Neutrophil (primary cell): ENCODE measurements around the gene SH2D2A.

Experiments used
- H3K27ac ChIP-seq: fragments of 200-600 bp; sonication (generic); 2 replicates; pipeline ENCODE4 v1.5.1; 2016; ENCODE audit warnings: mild to moderate bottlenecking, moderate library complexity
- H3K27me3 ChIP-seq: fragments of 200-600 bp; sonication (generic); 2 replicates; pipeline ENCODE4 v1.6.0; 2016; ENCODE audit warnings: mild to moderate bottlenecking
- H3K36me3 ChIP-seq: fragments of 200-600 bp; sonication (generic); 2 replicates; pipeline ENCODE4 v1.5.1; 2017
- H3K4me1 ChIP-seq, 2 experiments: fragments of 200-600 bp in 1 of 2; sonication (generic) in 1 of 2; 1 replicate in 1 of 2; 2 replicates in 1 of 2; pipeline versions ENCODE4 v1.5.1 to v1.6.1; 2013 to 2016; ENCODE audit warnings: low read depth in 1 of 2, low read length in 1 of 2, mild to moderate bottlenecking in 1 of 2, moderate library complexity in 1 of 2; ENCODE audit not compliant: control insufficient read depth in 1 of 2, insufficient read depth in 1 of 2
- H3K4me3 ChIP-seq, 2 experiments: fragments of 200-600 bp in 1 of 2; sonication (generic) in 1 of 2; 1 replicate in 1 of 2; 2 replicates in 1 of 2; pipeline ENCODE4 v1.5.1; 2013 to 2016; ENCODE audit warnings: low read depth in 1 of 2, low read length in 1 of 2, mild to moderate bottlenecking in 1 of 2, moderate library complexity in 1 of 2
- H3K9me3 ChIP-seq: fragments of 200-600 bp; sonication (generic); 2 replicates; pipeline ENCODE4 v1.5.1; 2016
- CTCF ChIP-seq: fragments of 200-600 bp; sonication (generic); IDR thresholded peaks from 2 replicates; pipeline ENCODE4 v1.5.1; 2016; ENCODE audit warnings: antibody characterized with exemption

Gene SH2D2A

GRCh38 chr1:156844102-156844501 lies 27.5 kb upstream of the SH2D2A start:
- no peak for TF ChIP-seq CTCF
- H3K4me3 ChIP-seq = no peak overlapping the region
- no peak overlapping the region for H3K27ac ChIP-seq
- peaks cover 0 to 4% of the 10 kb centered on the region in 2 experiments for H3K4me1 ChIP-seq
- no peaks in the 10 kb centered on the region for H3K9me3 ChIP-seq
- no peaks in the 10 kb centered on the region for H3K36me3 ChIP-seq
- peaks cover 100% of the 10 kb centered on the region for H3K27me3 ChIP-seq

- TF ChIP-seq CTCF = no peak
- no peaks in the 10 kb centered on the region for H3K36me3 ChIP-seq
- H3K4me3 ChIP-seq = no peak overlapping the region
- no peaks in the 10 kb centered on the region for H3K9me3 ChIP-seq
- H3K27ac ChIP-seq = no peak overlapping the region
- H3K4me1 ChIP-seq = peaks cover 0 to 4% of the 10 kb centered on the region in 2 experiments
- peaks cover 98% of the 10 kb centered on the region for H3K27me3 ChIP-seq
Observed at GRCh38 chr1:156842618-156843300, 26.1 kb upstream of the SH2D2A start.

GRCh38 chr1:156841295-156841855 lies 24.7 kb upstream of the SH2D2A start:
- Histone ChIP-seq H3K4me1 (peaks cover 0 to 4% of the 10 kb centered on the region in 2 experiments), H3K4me3 (no peak overlapping the region), H3K36me3 (no peaks in the 10 kb centered on the region), H3K27ac (no peak overlapping the region), H3K27me3 (peaks cover 98% of the 10 kb centered on the region), H3K9me3 (no peaks in the 10 kb centered on the region)
- TF ChIP-seq CTCF = no peak

- Histone ChIP-seq H3K4me3 (no peak overlapping the region), H3K36me3 (no peaks in the 10 kb centered on the region), H3K27me3 (peaks cover 98% of the 10 kb centered on the region), H3K27ac (no peak overlapping the region), H3K4me1 (peaks cover 0 to 4% of the 10 kb centered on the region in 2 experiments), H3K9me3 (no peaks in the 10 kb centered on the region)
- TF ChIP-seq CTCF = no peak
Observed at GRCh38 chr1:156840898-156841279, 24.2 kb upstream of the SH2D2A start.

- no peaks in the 10 kb centered on the region for H3K9me3 ChIP-seq
- TF ChIP-seq CTCF = no peak
- no peaks in the 10 kb centered on the region for H3K36me3 ChIP-seq
- H3K27ac ChIP-seq = no peak overlapping the region
- H3K4me1 ChIP-seq = peaks cover 0 to 4% of the 10 kb centered on the region in 2 experiments
- peaks cover 98% of the 10 kb centered on the region for H3K27me3 ChIP-seq
- no peak overlapping the region for H3K4me3 ChIP-seq
Observed at GRCh38 chr1:156840186-156840897, 23.7 kb upstream of the SH2D2A start.
